GM13977 (cell line): ENCODE data around the gene ZFAND3.
"Not testable (repeated sequence)": the region's sequence is repeated elsewhere in the genome, so short reads cannot be mapped to it uniquely, and the experiment has no call there.

Source experiments
- DNase-seq: peaks from one replicate; pipeline ENCODE4 v3.0.0; 2012; ENCODE audit warnings: low spot score
- CTCF ChIP-seq: IDR thresholded peaks from 2 replicates; pipeline ENCODE4 v1.5.1; 2012; ENCODE audit warnings: mild to moderate bottlenecking, control low read depth; ENCODE audit not compliant: insufficient read depth; ENCODE audit errors: extremely low read depth, missing control alignments
- in situ Hi-C: fragments of 300-500 bp; cut with MboI; formaldehyde crosslinking; loops from one replicate; pipeline ENCODE4 v1.12.0; 2022; ENCODE audit warnings: low sequenced_read_pairs, low pct_unique_long_range_greater_than_20kb, mixed read lengths, inconsistent platforms; ENCODE audit not compliant: unreplicated experiment

The ZFAND3 gene

GRCh38 chr6:37876843-37877242 is 57.3 kb downstream of the ZFAND3 start:
- in situ Hi-C loops = no loop called here
- no peak for TF ChIP-seq CTCF
- DNase-seq = no peak

- in situ Hi-C loops = no loop called here
- no peak for DNase-seq
- TF ChIP-seq CTCF = no peak
Measured at GRCh38 chr6:37877373-37878149, 58.0 kb downstream of the ZFAND3 start.

- in situ Hi-C loops = no loop called here
- DNase-seq = no peak
- no peak for TF ChIP-seq CTCF
Measured at GRCh38 chr6:37878150-37878710, 58.7 kb downstream of the ZFAND3 start.

- in situ Hi-C loops, DNase-seq: not testable (repeated sequence)
Measured at GRCh38 chr6:37880602-37881001, 61.1 kb downstream of the ZFAND3 start.

GRCh38 chr6:37882292-37882691 is 62.8 kb downstream of the ZFAND3 start:
- no peak for DNase-seq
- in situ Hi-C loops = no loop called here
- no peak for TF ChIP-seq CTCF

GRCh38 chr6:37882724-37883413 is 63.3 kb downstream of the ZFAND3 start:
- no peak for DNase-seq
- TF ChIP-seq CTCF = no peak
- in situ Hi-C loops = no loop called here

- in situ Hi-C loops = no loop called here
- no peak for DNase-seq
- no peak for TF ChIP-seq CTCF
Measured at GRCh38 chr6:37884548-37884947, 65.0 kb downstream of the ZFAND3 start.
